Measurements from ENCODE around the gene NCKAP5L. TPM values are rescaled to one million over a fixed set of nuclear protein-coding genes. Genes with fewer than 3 reads are reported as not detected.
"Not testable (repeated sequence)": the region's sequence is repeated elsewhere in the genome, so short reads cannot be mapped to it uniquely, and the experiment has no call there.

NCKAP5L gene
- total and polyA plus RNA-seq, 2 experiments from 2014 or later, result 10.2 to 37.0 TPM

DNA sequence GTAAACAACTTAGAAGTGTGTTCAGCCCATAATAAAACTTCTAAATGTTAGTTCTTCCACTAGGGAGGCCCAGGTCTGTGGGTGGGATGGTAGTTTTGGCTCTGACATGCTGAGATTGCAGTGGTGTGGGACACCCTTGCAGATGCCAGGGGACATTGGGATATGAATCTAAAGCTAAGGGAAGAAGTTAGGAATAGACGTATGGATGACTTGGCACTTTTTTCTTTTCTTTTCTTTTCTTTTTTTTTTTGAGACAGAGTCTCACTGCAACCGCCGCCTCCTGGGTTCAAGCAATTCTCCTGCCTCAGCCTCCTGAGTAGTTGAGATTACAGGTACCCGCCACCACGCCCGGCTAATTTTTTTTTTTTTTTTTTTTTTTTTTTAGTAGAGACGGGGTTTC, 55.1 kb downstream of the NCKAP5L start:
- H3K4me1 ChIP-seq (ENCODE audit: insufficient read depth); H2AFZ ChIP-seq; H3K4me2 ChIP-seq; H3F3A ChIP-seq (replicated peaks; ENCODE audit: low read depth); H3K79me2 ChIP-seq (replicated peaks; ENCODE audit: insufficient read depth); H3K36me3 Mint-ChIP-seq (ENCODE audit: low read depth); ATAC-seq; H3K4me3 Mint-ChIP-seq; H3K4me1 Mint-ChIP-seq; H3K36me3 ChIP-seq (ENCODE audit: insufficient read depth); H3K9me3 Mint-ChIP-seq; H3K9me2 ChIP-seq (ENCODE audit: insufficient read depth); H3K27me3 ChIP-seq (ENCODE audit: insufficient read depth); H4K20me1 ChIP-seq (replicated peaks; ENCODE audit: insufficient read depth); H3K27ac ChIP-seq (ENCODE audit: low read depth); H3K4me3 ChIP-seq; DNase-seq (ENCODE audit: low spot score): not testable (repeated sequence)
- peaks cover 15% of the 10 kb centered on the region for H3K27me3 Mint-ChIP-seq (ENCODE audit: insufficient read depth, low read depth, poor library complexity)
- peak overlapping the region; percentile 82; the same call in 1 of the 2 replicates for H3K27ac Mint-ChIP-seq

DNA sequence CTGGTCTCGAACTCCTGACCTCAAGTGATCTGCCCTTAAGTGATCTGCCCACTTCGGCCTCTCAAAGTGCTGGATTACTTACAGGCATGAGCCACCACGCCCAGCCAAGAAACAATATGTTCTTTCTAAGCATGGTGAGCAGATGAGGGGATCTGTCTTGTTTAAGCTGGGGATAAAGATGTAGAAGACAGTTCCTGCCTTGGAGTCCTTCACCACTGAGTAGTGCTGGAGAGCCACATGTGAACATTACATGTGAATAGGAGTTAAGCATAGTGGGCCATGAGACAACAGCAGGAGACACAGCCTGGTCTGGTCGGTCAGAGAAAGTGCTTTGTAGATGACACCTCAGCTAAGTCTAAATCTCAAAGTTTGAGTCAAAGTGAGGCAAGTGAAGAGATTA, 60.9 kb downstream of the NCKAP5L start:
- Histone ChIP-seq H2AFZ (no peak overlapping the region), H3F3A (replicated peaks; ENCODE audit: low read depth) (peaks cover 4% of the 10 kb centered on the region; the same call in 1 of the 2 replicates), H3K27me3 (ENCODE audit: insufficient read depth) (no peaks in the 10 kb centered on the region), H3K4me2 (no peak overlapping the region), H4K20me1 (replicated peaks; ENCODE audit: insufficient read depth) (peaks cover 11% of the 10 kb centered on the region), H3K79me2 (replicated peaks; ENCODE audit: insufficient read depth) (no peaks in the 10 kb centered on the region), H3K36me3 (ENCODE audit: insufficient read depth) (peaks cover 22% of the 10 kb centered on the region), H3K9me2 (ENCODE audit: insufficient read depth) (no peaks in the 10 kb centered on the region), H3K4me1 (ENCODE audit: insufficient read depth) (no peaks in the 10 kb centered on the region), H3K4me3 (no peak overlapping the region), H3K27ac (ENCODE audit: low read depth) (no peak overlapping the region)
- TF ChIP-seq JUNB (IDR thresholded peaks at IDR 0.05; ENCODE audit: unreplicated experiment) (no peak), NANOG (IDR thresholded peaks at IDR 0.05; ENCODE audit: borderline replicate concordance) (no peak)
- TF ChIP-seq, protein P1, sequence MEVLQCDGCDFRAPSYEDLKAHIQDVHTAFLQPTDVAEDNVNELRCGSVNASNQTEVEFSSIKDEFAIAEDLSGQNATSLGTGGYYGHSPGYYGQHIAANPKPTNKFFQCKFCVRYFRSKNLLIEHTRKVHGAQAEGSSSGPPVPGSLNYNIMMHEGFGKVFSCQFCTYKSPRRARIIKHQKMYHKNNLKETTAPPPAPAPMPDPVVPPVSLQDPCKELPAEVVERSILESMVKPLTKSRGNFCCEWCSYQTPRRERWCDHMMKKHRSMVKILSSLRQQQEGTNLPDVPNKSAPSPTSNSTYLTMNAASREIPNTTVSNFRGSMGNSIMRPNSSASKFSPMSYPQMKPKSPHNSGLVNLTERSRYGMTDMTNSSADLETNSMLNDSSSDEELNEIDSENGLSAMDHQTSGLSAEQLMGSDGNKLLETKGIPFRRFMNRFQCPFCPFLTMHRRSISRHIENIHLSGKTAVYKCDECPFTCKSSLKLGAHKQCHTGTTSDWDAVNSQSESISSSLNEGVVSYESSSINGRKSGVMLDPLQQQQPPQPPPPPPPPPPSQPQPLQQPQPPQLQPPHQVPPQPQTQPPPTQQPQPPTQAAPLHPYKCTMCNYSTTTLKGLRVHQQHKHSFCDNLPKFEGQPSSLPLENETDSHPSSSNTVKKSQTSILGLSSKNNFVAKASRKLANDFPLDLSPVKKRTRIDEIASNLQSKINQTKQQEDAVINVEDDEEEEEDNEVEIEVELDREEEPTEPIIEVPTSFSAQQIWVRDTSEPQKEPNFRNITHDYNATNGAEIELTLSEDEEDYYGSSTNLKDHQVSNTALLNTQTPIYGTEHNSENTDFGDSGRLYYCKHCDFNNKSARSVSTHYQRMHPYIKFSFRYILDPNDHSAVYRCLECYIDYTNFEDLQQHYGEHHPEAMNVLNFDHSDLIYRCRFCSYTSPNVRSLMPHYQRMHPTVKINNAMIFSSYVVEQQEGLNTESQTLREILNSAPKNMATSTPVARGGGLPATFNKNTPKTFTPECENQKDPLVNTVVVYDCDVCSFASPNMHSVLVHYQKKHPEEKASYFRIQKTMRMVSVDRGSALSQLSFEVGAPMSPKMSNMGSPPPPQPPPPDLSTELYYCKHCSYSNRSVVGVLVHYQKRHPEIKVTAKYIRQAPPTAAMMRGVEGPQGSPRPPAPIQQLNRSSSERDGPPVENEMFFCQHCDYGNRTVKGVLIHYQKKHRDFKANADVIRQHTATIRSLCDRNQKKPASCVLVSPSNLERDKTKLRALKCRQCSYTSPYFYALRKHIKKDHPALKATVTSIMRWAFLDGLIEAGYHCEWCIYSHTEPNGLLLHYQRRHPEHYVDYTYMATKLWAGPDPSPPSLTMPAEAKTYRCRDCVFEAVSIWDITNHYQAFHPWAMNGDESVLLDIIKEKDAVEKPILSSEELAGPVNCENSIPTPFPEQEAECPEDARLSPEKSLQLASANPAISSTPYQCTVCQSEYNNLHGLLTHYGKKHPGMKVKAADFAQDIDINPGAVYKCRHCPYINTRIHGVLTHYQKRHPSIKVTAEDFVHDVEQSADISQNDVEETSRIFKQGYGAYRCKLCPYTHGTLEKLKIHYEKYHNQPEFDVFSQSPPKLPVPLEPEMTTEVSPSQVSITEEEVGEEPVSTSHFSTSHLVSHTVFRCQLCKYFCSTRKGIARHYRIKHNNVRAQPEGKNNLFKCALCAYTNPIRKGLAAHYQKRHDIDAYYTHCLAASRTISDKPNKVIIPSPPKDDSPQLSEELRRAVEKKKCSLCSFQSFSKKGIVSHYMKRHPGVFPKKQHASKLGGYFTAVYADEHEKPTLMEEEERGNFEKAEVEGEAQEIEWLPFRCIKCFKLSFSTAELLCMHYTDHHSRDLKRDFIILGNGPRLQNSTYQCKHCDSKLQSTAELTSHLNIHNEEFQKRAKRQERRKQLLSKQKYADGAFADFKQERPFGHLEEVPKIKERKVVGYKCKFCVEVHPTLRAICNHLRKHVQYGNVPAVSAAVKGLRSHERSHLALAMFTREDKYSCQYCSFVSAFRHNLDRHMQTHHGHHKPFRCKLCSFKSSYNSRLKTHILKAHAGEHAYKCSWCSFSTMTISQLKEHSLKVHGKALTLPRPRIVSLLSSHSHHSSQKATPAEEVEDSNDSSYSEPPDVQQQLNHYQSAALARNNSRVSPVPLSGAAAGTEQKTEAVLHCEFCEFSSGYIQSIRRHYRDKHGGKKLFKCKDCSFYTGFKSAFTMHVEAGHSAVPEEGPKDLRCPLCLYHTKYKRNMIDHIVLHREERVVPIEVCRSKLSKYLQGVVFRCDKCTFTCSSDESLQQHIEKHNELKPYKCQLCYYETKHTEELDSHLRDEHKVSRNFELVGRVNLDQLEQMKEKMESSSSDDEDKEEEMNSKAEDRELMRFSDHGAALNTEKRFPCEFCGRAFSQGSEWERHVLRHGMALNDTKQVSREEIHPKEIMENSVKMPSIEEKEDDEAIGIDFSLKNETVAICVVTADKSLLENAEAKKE (CRISPR knock-in tag; IDR thresholded peaks at IDR 0.05), result peak; percentile 72; the same call in 1 of the 2 replicates
- ATAC-seq (peak; percentile 52), DNase-seq (ENCODE audit: low spot score) (no peak)
- H3K4me1 Mint-ChIP-seq, result peaks cover 11% of the 10 kb centered on the region; the same call in 2 of the 3 replicates
- peak overlapping the region; percentile 6; the same call in 1 of the 2 replicates for H3K27ac Mint-ChIP-seq
- H3K27me3 Mint-ChIP-seq (ENCODE audit: insufficient read depth, low read depth, poor library complexity), result peaks cover 6% of the 10 kb centered on the region
- no peaks in the 10 kb centered on the region for H3K9me3 Mint-ChIP-seq
- peaks cover 29% of the 10 kb centered on the region for H3K36me3 Mint-ChIP-seq (ENCODE audit: low read depth)
- no peak overlapping the region for H3K4me3 Mint-ChIP-seq

Measured in GM23338 (cell line).